ENCODE measurements around the gene NR2C2.
"Not testable (repeated sequence)": the region's sequence is repeated elsewhere in the genome, so short reads cannot be mapped to it uniquely, and the experiment has no call there.

Gene NR2C2

GRCh38 chr3:14949126-14949525 lies 1.7 kb downstream of the NR2C2 start:
- no peak for DNase-seq (ENCODE audit: extremely low spot score, insufficient read length, low read depth)
- no peak for FAIRE-seq

- FAIRE-seq (no peak), DNase-seq (ENCODE audit: extremely low spot score, insufficient read length, low read depth) (no peak)
Observed at GRCh38 chr3:14950274-14950673, 2.9 kb downstream of the NR2C2 start.

- DNase-seq (ENCODE audit: extremely low spot score, insufficient read length, low read depth): no peak
Observed at GRCh38 chr3:14957153-14957552, 9.8 kb downstream of the NR2C2 start.

GRCh38 chr3:14957925-14958324 lies 10.5 kb downstream of the NR2C2 start:
- DNase-seq (ENCODE audit: extremely low spot score, insufficient read length, low read depth): no peak
- FAIRE-seq: peak; percentile 83

More at GRCh38 chr3:14957153-14957552, 9.8 kb downstream of the NR2C2 start:
- FAIRE-seq: no peak

- FAIRE-seq (peak; percentile 76), DNase-seq (ENCODE audit: extremely low spot score, insufficient read length, low read depth) (no peak)
Observed at GRCh38 chr3:14959359-14959943, 12.1 kb downstream of the NR2C2 start.

- FAIRE-seq (no peak), DNase-seq (ENCODE audit: extremely low spot score, insufficient read length, low read depth) (no peak)
Observed at GRCh38 chr3:14962762-14963161, 15.4 kb downstream of the NR2C2 start.

GRCh38 chr3:14967285-14967684 lies 19.9 kb downstream of the NR2C2 start:
- FAIRE-seq: peak; percentile 15

GRCh38 chr3:14969671-14970070 lies 22.3 kb downstream of the NR2C2 start:
- DNase-seq (ENCODE audit: extremely low spot score, insufficient read length, low read depth) (no peak), FAIRE-seq (no peak)

More at GRCh38 chr3:14967285-14967684, 19.9 kb downstream of the NR2C2 start:
- no peak for DNase-seq (ENCODE audit: extremely low spot score, insufficient read length, low read depth)

- DNase-seq (ENCODE audit: extremely low spot score, insufficient read length, low read depth) (no peak), FAIRE-seq (no peak)
Observed at GRCh38 chr3:14976317-14976716, 28.9 kb downstream of the NR2C2 start.

- no peak for DNase-seq (ENCODE audit: extremely low spot score, insufficient read length, low read depth)
- peak; percentile 62 for FAIRE-seq
Observed at GRCh38 chr3:14980689-14981088, 33.3 kb downstream of the NR2C2 start.

GRCh38 chr3:14984581-14985113 lies 37.3 kb downstream of the NR2C2 start:
- no peak for FAIRE-seq
- no peak for DNase-seq (ENCODE audit: extremely low spot score, insufficient read length, low read depth)

- DNase-seq (ENCODE audit: extremely low spot score, insufficient read length, low read depth) (peak; percentile 72), FAIRE-seq (peak; percentile 98)
Observed at GRCh38 chr3:14988988-14989394, 41.6 kb downstream of the NR2C2 start.

- no peak for DNase-seq (ENCODE audit: extremely low spot score, insufficient read length, low read depth)
- FAIRE-seq: no peak
Observed at GRCh38 chr3:14989943-14990779, 42.8 kb downstream of the NR2C2 start.

GRCh38 chr3:14990780-14991148 lies 43.4 kb downstream of the NR2C2 start:
- no peak for DNase-seq (ENCODE audit: extremely low spot score, insufficient read length, low read depth)
- no peak for FAIRE-seq

- FAIRE-seq (no peak), DNase-seq (ENCODE audit: extremely low spot score, insufficient read length, low read depth) (no peak)
Observed at GRCh38 chr3:14991151-14991742, 43.9 kb downstream of the NR2C2 start.

GRCh38 chr3:14991818-14992612 lies 44.6 kb downstream of the NR2C2 start:
- DNase-seq (ENCODE audit: extremely low spot score, insufficient read length, low read depth) (no peak), FAIRE-seq (no peak)

- no peak for DNase-seq (ENCODE audit: extremely low spot score, insufficient read length, low read depth)
- no peak for FAIRE-seq
Observed at GRCh38 chr3:14997941-14998340, 50.6 kb downstream of the NR2C2 start.

- not testable (repeated sequence) for DNase-seq (ENCODE audit: extremely low spot score, insufficient read length, low read depth); FAIRE-seq
Observed at GRCh38 chr3:14999182-14999581, 51.8 kb downstream of the NR2C2 start.

- DNase-seq (ENCODE audit: extremely low spot score, insufficient read length, low read depth) (no peak), FAIRE-seq (no peak)
Observed at GRCh38 chr3:15007681-15008141, 60.3 kb downstream of the NR2C2 start.

GRCh38 chr3:15009167-15009566 lies 61.8 kb downstream of the NR2C2 start:
- no peak for FAIRE-seq

More at GRCh38 chr3:15009167-15009566, 61.8 kb downstream of the NR2C2 start:
- DNase-seq (ENCODE audit: extremely low spot score, insufficient read length, low read depth): no peak

Measured in GM18507 (cell line).